Measurements from ENCODE around the gene TRPM1. TPM values are rescaled to one million over a fixed set of nuclear protein-coding genes. Genes with fewer than 3 reads are reported as not detected.
"Not testable (repeated sequence)": the region's sequence is repeated elsewhere in the genome, so short reads cannot be mapped to it uniquely, and the experiment has no call there.

The TRPM1 gene
- total RNA-seq, 2 donors from 2014 or later, result not detected

- no peak overlapping the region for H3K9ac ChIP-seq (ENCODE audit: extremely low read depth, low read length, poor library complexity, severe bottlenecking)
- Mint-ChIP-seq H3K4me1 (peaks cover 3% of the 10 kb centered on the region), H3K9me3 (peaks cover 3% of the 10 kb centered on the region), H3K36me3 (ENCODE audit: low read depth) (no peaks in the 10 kb centered on the region), H3K27me3 (ENCODE audit: insufficient read depth) (no peaks in the 10 kb centered on the region), H3K27ac (no peak overlapping the region), H3K4me3 (no peak overlapping the region)
- no peak for TF ChIP-seq CTCF (conservative IDR thresholded peaks at IDR 0.05)
- no peaks in the 10 kb centered on the region for H3K27me3 ChIP-seq (ENCODE audit: control insufficient read depth, insufficient read depth, low read length, poor library complexity, severe bottlenecking)
- H3K27ac ChIP-seq (ENCODE audit: low read depth, low read length), result no peak overlapping the region
- no peak overlapping the region for H3K4me3 ChIP-seq (ENCODE audit: low read length)
- no peaks in the 10 kb centered on the region for H3K36me3 ChIP-seq (ENCODE audit: control insufficient read depth, insufficient read depth, low read length)
- WGBS, 2 experiments (ENCODE audit: insufficient coverage in 1 of 2, insufficient read length in 1 of 2), result 78 to 94% methylated on average over 8 to 18 of the region's 18 CpGs
- no peak for DNase-seq
- H3K4me1 ChIP-seq (ENCODE audit: control insufficient read depth, insufficient read depth, low read length), result no peaks in the 10 kb centered on the region
- H3K9me3 ChIP-seq (ENCODE audit: control insufficient read depth, low read length), result no peaks in the 10 kb centered on the region
These were observed 12.0 kb downstream of the TRPM1 start for GRCh38 chr15:31089368-31090047.

- H3K36me3 Mint-ChIP-seq (ENCODE audit: low read depth), result no peaks in the 10 kb centered on the region
- H3K4me1 Mint-ChIP-seq, result peaks cover 3% of the 10 kb centered on the region
- no peak overlapping the region for H3K27ac ChIP-seq (ENCODE audit: low read depth, low read length)
- H3K27me3 ChIP-seq (ENCODE audit: control insufficient read depth, insufficient read depth, low read length, poor library complexity, severe bottlenecking), result no peaks in the 10 kb centered on the region
- H3K9me3 Mint-ChIP-seq, result peaks cover 3% of the 10 kb centered on the region
- H3K4me3 ChIP-seq (ENCODE audit: low read length), result no peak overlapping the region
- no peak for TF ChIP-seq CTCF (conservative IDR thresholded peaks at IDR 0.05)
- 92 to 98% methylated on average over 16 to 21 of the region's 21 CpGs for WGBS, 2 experiments (ENCODE audit: insufficient coverage in 1 of 2, insufficient read length in 1 of 2)
- H3K9ac ChIP-seq (ENCODE audit: extremely low read depth, low read length, poor library complexity, severe bottlenecking), result no peak overlapping the region
- H3K4me1 ChIP-seq (ENCODE audit: control insufficient read depth, insufficient read depth, low read length), result no peaks in the 10 kb centered on the region
- no peaks in the 10 kb centered on the region for H3K9me3 ChIP-seq (ENCODE audit: control insufficient read depth, low read length)
- H3K27ac Mint-ChIP-seq, result no peak overlapping the region
- no peaks in the 10 kb centered on the region for H3K36me3 ChIP-seq (ENCODE audit: control insufficient read depth, insufficient read depth, low read length)
- no peaks in the 10 kb centered on the region for H3K27me3 Mint-ChIP-seq (ENCODE audit: insufficient read depth)
- no peak overlapping the region for H3K4me3 Mint-ChIP-seq
- no peak for DNase-seq
These were observed 12.7 kb downstream of the TRPM1 start for GRCh38 chr15:31088672-31089367.

- H3K27ac ChIP-seq (ENCODE audit: low read depth, low read length); H3K9me3 Mint-ChIP-seq; H3K27me3 ChIP-seq (ENCODE audit: control insufficient read depth, insufficient read depth, low read length, poor library complexity, severe bottlenecking); H3K4me1 Mint-ChIP-seq; H3K36me3 ChIP-seq (ENCODE audit: control insufficient read depth, insufficient read depth, low read length); H3K4me3 ChIP-seq (ENCODE audit: low read length); H3K9me3 ChIP-seq (ENCODE audit: control insufficient read depth, low read length); H3K4me1 ChIP-seq (ENCODE audit: control insufficient read depth, insufficient read depth, low read length); H3K9ac ChIP-seq (ENCODE audit: extremely low read depth, low read length, poor library complexity, severe bottlenecking); DNase-seq; H3K27ac Mint-ChIP-seq; H3K27me3 Mint-ChIP-seq (ENCODE audit: insufficient read depth); H3K4me3 Mint-ChIP-seq; H3K36me3 Mint-ChIP-seq (ENCODE audit: low read depth): not testable (repeated sequence)
- 80 to 84% methylated on average over 7 to 8 of the region's 8 CpGs for WGBS, 2 experiments (ENCODE audit: insufficient coverage in 1 of 2, insufficient read length in 1 of 2)
These were observed 13.5 kb downstream of the TRPM1 start for GRCh38 chr15:31088041-31088440.

Measured in endodermal cell (in vitro differentiated cells).